UCSD-AML1 (cell line): Measurements from ENCODE around the gene SH3BGRL.
"Not testable (repeated sequence)": the region's sequence is repeated elsewhere in the genome, so short reads cannot be mapped to it uniquely, and the experiment has no call there.

ENCODE experiments used
- DNase-seq: peaks from one replicate; lab custom pipeline; 2025; ENCODE audit not compliant: unreplicated experiment; lab: John Stamatoyannopoulos, UW

Gene SH3BGRL

GRCh38 chrX:81259020-81259713 is 57.3 kb downstream of the SH3BGRL start:
- no peak for DNase-seq

GRCh38 chrX:81259714-81260395 is 58.0 kb downstream of the SH3BGRL start:
- no peak for DNase-seq

- no peak for DNase-seq
These were observed 59.7 kb downstream of the SH3BGRL start for GRCh38 chrX:81261576-81261975.

- DNase-seq, result no peak
These were observed 61.2 kb downstream of the SH3BGRL start for GRCh38 chrX:81263059-81263458.

- DNase-seq, result no peak
These were observed 76.7 kb downstream of the SH3BGRL start for GRCh38 chrX:81278616-81279015.

GRCh38 chrX:81280148-81280547 is 78.2 kb downstream of the SH3BGRL start:
- DNase-seq, result no peak

- no peak for DNase-seq
These were observed 84.2 kb downstream of the SH3BGRL start for GRCh38 chrX:81286075-81286474.

GRCh38 chrX:81286608-81287007 is 84.7 kb downstream of the SH3BGRL start:
- DNase-seq, result no peak

- no peak for DNase-seq
These were observed 90.1 kb downstream of the SH3BGRL start for GRCh38 chrX:81291996-81292395.

- no peak for DNase-seq
These were observed 92.2 kb downstream of the SH3BGRL start for GRCh38 chrX:81294101-81294500.

- DNase-seq, result no peak
These were observed 100.0 kb downstream of the SH3BGRL start for GRCh38 chrX:81301877-81302276.

GRCh38 chrX:81304563-81304962 is 102.7 kb downstream of the SH3BGRL start:
- DNase-seq, result no peak

GRCh38 chrX:81305240-81305639 is 103.3 kb downstream of the SH3BGRL start:
- DNase-seq, result no peak

GRCh38 chrX:81308086-81308829 is 106.4 kb downstream of the SH3BGRL start:
- no peak for DNase-seq

- no peak for DNase-seq
These were observed 114.3 kb downstream of the SH3BGRL start for GRCh38 chrX:81316163-81316562.

- DNase-seq, result not testable (repeated sequence)
These were observed 129.8 kb downstream of the SH3BGRL start for GRCh38 chrX:81331653-81332052.

GRCh38 chrX:81336455-81337152 is 134.7 kb downstream of the SH3BGRL start:
- no peak for DNase-seq

GRCh38 chrX:81337805-81338204 is 135.9 kb downstream of the SH3BGRL start:
- DNase-seq, result no peak

GRCh38 chrX:81338924-81339323 is 137.0 kb downstream of the SH3BGRL start:
- no peak for DNase-seq

GRCh38 chrX:81345296-81345695 is 143.4 kb downstream of the SH3BGRL start:
- not testable (repeated sequence) for DNase-seq
